Medulla oblongata (tissue), 1 donor: ENCODE measurements around the gene FBN2.
A peak's percentile ranks its signal among the peaks of the same experiment; 100 is the strongest.

Experiments used
- DNase-seq: peaks from one replicate; pipeline ENCODE4 v3.0.0-alpha.2; 2015; ENCODE audit errors: extremely low spot score

The FBN2 gene

GRCh38 chr5:128305341-128305740 lies 232.7 kb downstream of the FBN2 start:
- no peak for DNase-seq

GRCh38 chr5:128304791-128305190 lies 233.3 kb downstream of the FBN2 start:
- DNase-seq, result no peak

GRCh38 chr5:128304088-128304487 lies 234.0 kb downstream of the FBN2 start:
- peak; percentile 9 for DNase-seq

- DNase-seq, result no peak
Measured at GRCh38 chr5:128303593-128303992, 234.5 kb downstream of the FBN2 start.

GRCh38 chr5:128300181-128300580 lies 237.9 kb downstream of the FBN2 start:
- no peak for DNase-seq

- DNase-seq, result no peak
Measured at GRCh38 chr5:128290152-128290858, 247.7 kb downstream of the FBN2 start.

- DNase-seq, result no peak
Measured at GRCh38 chr5:128287740-128288139, 250.3 kb downstream of the FBN2 start.

- no peak for DNase-seq
Measured at GRCh38 chr5:128284236-128284635, 253.8 kb downstream of the FBN2 start.

GRCh38 chr5:128279345-128279744 lies 258.7 kb downstream of the FBN2 start:
- DNase-seq, result no peak

- no peak for DNase-seq
Measured at GRCh38 chr5:128276537-128277216, 261.4 kb downstream of the FBN2 start.

GRCh38 chr5:128274441-128274840 lies 263.6 kb downstream of the FBN2 start:
- no peak for DNase-seq

- DNase-seq, result no peak
Measured at GRCh38 chr5:128273736-128274135, 264.3 kb downstream of the FBN2 start.

- no peak for DNase-seq
Measured at GRCh38 chr5:128271859-128272464, 266.1 kb downstream of the FBN2 start.

- DNase-seq, result no peak
Measured at GRCh38 chr5:128271071-128271470, 267.0 kb downstream of the FBN2 start.

GRCh38 chr5:128264564-128265360 lies 273.3 kb downstream of the FBN2 start:
- no peak for DNase-seq

GRCh38 chr5:128263357-128263756 lies 274.7 kb downstream of the FBN2 start:
- no peak for DNase-seq

- DNase-seq, result no peak
Measured at GRCh38 chr5:128262911-128263310, 275.1 kb downstream of the FBN2 start.

- no peak for DNase-seq
Measured at GRCh38 chr5:128259607-128260021, 278.4 kb downstream of the FBN2 start.

- no peak for DNase-seq
Measured at GRCh38 chr5:128258372-128258771, 279.7 kb downstream of the FBN2 start.

- DNase-seq, result no peak
Measured at GRCh38 chr5:128257076-128257475, 281.0 kb downstream of the FBN2 start.

- DNase-seq, result no peak
Measured at GRCh38 chr5:128254789-128255188, 283.3 kb downstream of the FBN2 start.

- no peak for DNase-seq
Measured at GRCh38 chr5:128253880-128254279, 284.2 kb downstream of the FBN2 start.
